ENCODE results near the gene TNFRSF11A.

The TNFRSF11A gene

GRCh38 chr18:62325806-62326645, 916 bp downstream of the TNFRSF11A start:
- DNase-seq = peak; percentile 56

GRCh38 chr18:62326646-62327348, 1.7 kb downstream of the TNFRSF11A start:
- DNase-seq = no peak

GRCh38 chr18:62327977-62328376, 2.9 kb downstream of the TNFRSF11A start:
- no peak for DNase-seq

GRCh38 chr18:62328586-62329525, 3.7 kb downstream of the TNFRSF11A start:
- DNase-seq = no peak

- DNase-seq = peak; percentile 43
Measured at GRCh38 chr18:62329691-62330454, 4.8 kb downstream of the TNFRSF11A start.

GRCh38 chr18:62330650-62331049, 5.5 kb downstream of the TNFRSF11A start:
- no peak for DNase-seq

GRCh38 chr18:62331581-62332356, 6.7 kb downstream of the TNFRSF11A start:
- DNase-seq = peak; percentile 77

- no peak for DNase-seq
Measured at GRCh38 chr18:62332431-62332830, 7.3 kb downstream of the TNFRSF11A start.

GRCh38 chr18:62332964-62333695, 8.0 kb downstream of the TNFRSF11A start:
- DNase-seq = no peak

- no peak for DNase-seq
Measured at GRCh38 chr18:62334120-62334519, 9.0 kb downstream of the TNFRSF11A start.

GRCh38 chr18:62335494-62335893, 10.4 kb downstream of the TNFRSF11A start:
- DNase-seq = no peak

- no peak for DNase-seq
Measured at GRCh38 chr18:62336618-62337017, 11.5 kb downstream of the TNFRSF11A start.

GRCh38 chr18:62337336-62337735, 12.2 kb downstream of the TNFRSF11A start:
- DNase-seq = no peak

- DNase-seq = no peak
Measured at GRCh38 chr18:62338446-62339105, 13.5 kb downstream of the TNFRSF11A start.

- DNase-seq = no peak
Measured at GRCh38 chr18:62339106-62339988, 14.2 kb downstream of the TNFRSF11A start.

GRCh38 chr18:62340996-62341395, 15.9 kb downstream of the TNFRSF11A start:
- no peak for DNase-seq

GRCh38 chr18:62341473-62341872, 16.4 kb downstream of the TNFRSF11A start:
- peak; percentile 47 for DNase-seq

GRCh38 chr18:62342884-62343283, 17.8 kb downstream of the TNFRSF11A start:
- no peak for DNase-seq

- no peak for DNase-seq
Measured at GRCh38 chr18:62343316-62343715, 18.2 kb downstream of the TNFRSF11A start.

Measured in RPMI8226 (cell line).